Tongue (tissue), 2 donors: ENCODE results near the gene C10orf90. TPM values are rescaled to one million over a fixed set of nuclear protein-coding genes. Genes with fewer than 3 reads are reported as not detected.

Source experiments
- DNase-seq: peaks from one replicate; pipeline ENCODE4 v3.0.0-alpha.2; 2015
- total RNA-seq: library from RNA; depleted of rRNA; stranded (reverse); fragments of >200 nt; gene quantifications from one replicate; pipeline ENCODE4 v1.2.3, GENCODE V29; 2014

Gene C10orf90
- total RNA-seq, 1 donor from 2014 or later = 3.8 TPM

DNA sequence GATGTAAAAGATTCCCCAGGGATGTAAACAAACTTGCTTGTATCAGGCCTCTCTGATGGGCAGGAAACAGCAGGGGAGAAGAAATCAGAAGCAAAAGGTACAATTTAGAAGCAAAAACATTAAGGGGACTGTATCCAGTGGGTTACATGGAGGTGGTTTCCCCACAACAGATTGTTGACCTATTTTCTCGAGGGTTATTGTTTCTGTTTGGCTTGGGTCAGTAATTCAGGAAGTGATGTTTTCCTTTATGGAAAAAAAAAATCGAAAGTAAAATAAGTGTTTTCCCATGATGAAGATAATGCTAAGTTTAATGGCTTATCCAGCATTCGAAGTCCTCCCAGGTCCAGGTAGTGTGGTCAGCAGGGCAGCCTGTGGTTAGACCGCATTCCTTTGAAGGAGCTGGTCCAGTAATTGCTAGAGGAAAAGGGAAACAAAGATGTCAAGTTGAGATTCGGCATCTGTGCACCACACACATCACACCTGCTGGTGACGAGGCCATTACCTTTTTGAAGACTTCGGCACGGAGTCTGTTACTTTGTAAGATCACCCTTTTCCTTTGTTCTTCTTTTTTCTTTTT, 244.9 kb downstream of the C10orf90 start:
- DNase-seq = no peak

DNA sequence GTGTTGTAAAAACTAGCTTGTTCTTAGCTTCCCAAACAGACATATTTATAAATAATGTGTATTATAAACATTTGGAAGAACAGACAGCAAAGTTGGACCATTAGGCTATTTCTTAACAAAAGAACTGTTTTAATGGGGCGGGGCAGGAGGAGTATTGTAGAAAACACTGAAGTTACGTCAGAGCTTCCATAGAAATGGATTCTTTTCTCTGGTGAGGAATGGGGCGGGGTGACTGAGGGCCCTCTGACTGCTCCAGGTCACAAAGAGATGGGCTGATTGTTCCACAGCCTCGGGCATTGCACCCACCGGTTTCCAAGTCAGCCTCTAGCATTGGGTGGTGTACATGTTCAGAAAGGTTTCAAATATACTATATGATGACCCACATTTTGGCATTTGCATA, 245.5 kb downstream of the C10orf90 start:
- no peak for DNase-seq

DNA sequence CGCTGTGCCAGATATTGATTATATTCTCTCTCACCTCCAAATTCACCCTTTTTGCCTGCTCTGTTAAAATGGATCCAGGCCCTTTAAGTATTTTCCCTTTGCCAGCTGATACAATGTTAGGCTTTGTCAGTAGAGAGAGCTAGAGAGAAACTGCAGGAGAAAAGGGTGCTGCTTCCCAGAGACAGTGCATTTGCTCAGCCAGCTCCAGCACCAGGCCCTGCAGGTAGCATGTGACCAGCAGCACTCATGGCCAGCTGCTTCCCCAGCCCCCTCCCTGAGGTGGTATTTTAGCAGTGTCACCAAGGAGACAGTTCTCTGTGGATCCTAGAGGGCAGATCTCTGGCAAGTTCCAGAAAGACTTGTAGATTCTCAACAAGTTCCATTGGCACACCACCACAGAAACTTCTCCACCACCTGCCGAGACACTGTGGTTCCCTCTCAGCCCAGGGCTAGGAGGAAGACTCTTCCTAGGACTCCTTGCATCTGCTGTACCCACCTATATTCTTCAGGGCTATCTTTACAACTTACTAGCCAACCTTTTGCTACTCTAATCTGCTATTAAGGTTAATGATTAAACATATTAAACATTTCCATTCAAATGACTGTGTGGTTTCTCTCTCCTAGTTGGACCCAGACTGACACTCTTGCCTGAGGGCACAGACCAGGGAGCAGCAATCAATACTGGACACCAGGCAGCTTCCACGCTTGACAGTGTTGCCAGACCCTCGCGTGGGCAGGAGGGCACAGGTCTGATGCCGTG, 246.6 kb downstream of the C10orf90 start:
- DNase-seq = no peak

GRCh38 chr10:126422567-126422966, 247.9 kb downstream of the C10orf90 start:
- DNase-seq = no peak

- DNase-seq = peak; percentile 41
Measured at GRCh38 chr10:126421756-126422256, 248.7 kb downstream of the C10orf90 start.

GRCh38 chr10:126420567-126421300, 249.8 kb downstream of the C10orf90 start:
- DNase-seq = peak; percentile 52

- no peak for DNase-seq
Measured at GRCh38 chr10:126417220-126417825, 253.2 kb downstream of the C10orf90 start.

DNA sequence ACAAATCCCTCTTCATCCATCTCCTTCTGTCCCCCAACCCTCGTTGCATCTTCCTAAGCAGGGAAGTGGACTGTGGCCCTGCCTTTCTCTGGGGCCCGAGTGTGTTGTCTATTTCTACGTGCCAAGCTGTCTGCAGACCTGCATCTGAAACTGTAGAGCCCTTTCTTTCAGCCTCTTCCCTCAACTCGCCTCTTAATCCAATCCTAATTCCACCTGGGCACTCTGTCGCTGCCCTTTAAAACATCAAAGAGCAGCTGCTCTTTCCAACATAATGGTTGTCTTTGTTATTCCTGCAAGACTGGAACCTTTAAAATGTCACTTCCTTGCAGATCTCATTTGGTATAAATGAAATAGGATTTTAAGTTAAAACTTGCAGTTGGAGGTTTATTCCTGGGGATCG, 260.7 kb downstream of the C10orf90 start:
- DNase-seq = no peak

GRCh38 chr10:126408953-126409641, 261.4 kb downstream of the C10orf90 start:
- DNase-seq = no peak

- DNase-seq = no peak
Measured at GRCh38 chr10:126407831-126408230, 262.7 kb downstream of the C10orf90 start.

DNA sequence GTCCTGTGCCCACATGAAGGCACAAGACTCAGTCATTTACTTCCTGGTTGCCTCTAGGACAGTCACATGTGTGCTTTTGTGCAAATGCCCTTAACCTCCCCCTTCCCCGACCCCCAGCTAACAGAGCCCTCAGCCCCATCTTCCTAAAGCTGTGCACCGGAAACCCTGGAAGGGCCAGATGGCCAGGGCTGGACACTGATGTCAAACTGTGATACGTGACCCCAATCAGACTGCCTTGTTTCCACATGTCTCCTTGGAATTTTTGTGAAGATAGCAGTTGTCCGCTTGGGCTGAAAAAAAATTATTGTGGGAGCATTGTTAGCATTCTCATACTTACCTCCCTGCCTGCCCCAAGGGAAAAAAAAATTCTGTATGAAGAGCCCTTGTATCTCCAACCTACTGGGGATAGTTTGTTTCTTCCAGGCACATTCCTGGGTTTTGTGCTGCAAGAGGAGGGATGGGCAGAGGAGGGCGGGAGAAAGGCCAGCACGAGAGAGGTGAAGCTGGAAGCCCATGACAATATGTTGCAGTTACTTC, 265.2 kb downstream of the C10orf90 start:
- no peak for DNase-seq

DNA sequence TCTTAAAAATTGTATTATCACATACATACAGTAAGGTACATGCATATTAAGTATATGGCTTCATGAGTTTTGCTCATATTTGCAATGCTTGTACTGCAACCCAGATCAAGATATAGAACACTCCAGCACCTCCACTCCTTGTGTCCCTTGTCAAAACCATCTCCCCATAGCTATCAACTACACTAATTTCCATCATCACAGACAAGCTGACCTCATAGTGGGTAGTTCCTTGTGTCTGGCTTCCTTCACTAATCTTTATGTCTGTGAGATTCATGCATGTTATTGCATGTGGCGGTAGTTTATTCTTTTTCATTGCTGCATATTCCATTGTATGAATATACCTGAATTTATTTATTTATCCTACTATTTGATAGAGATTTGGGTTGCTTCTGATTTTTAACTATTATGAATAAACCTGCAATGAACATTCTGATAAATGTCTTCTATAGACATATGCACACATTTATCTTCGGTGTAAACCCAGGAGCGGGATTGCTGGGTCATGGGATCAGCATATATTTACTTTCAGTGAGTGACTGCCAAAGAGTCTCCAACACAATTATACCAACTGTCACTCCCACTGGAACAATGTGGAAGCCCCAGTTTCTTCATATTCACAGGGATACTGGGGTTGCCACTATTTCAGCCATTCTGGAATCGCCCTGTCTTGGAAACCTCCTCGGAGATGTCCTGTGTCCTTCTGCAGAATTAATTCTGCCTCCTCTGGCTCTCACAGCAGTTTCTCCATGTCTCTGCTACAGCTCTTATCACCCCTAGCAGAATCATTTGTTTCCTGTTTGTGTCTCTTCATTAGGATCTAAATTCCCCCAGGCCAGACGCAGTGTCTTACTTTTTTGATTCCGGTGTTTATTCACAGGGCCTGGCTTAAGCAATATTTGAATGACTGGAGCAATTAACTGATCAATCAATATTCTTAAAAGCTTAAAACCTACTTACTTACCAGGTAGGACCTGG, 267.5 kb downstream of the C10orf90 start:
- no peak for DNase-seq

- DNase-seq = no peak
Measured at GRCh38 chr10:126400641-126401040, 269.9 kb downstream of the C10orf90 start.

DNA sequence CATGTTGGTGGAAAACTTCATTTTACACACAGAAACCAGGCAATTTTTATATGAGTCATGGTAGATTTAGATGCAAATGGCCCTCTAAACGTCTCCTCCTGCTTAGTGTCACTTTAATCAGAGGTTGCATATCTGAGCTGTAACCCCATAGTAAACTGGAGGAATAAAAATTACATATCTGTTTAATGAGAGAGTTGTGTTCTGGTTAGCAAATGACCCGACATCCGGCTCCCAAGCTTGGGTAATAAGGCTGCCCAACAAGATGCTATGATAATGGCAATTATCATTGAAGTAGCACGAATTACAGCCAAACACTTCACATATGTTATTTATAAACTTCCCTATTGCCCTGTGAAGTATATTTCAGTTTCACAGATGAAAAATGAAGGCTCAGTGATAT, 271.6 kb downstream of the C10orf90 start:
- DNase-seq = no peak

- no peak for DNase-seq
Measured at GRCh38 chr10:126398383-126398743, 272.1 kb downstream of the C10orf90 start.

DNA sequence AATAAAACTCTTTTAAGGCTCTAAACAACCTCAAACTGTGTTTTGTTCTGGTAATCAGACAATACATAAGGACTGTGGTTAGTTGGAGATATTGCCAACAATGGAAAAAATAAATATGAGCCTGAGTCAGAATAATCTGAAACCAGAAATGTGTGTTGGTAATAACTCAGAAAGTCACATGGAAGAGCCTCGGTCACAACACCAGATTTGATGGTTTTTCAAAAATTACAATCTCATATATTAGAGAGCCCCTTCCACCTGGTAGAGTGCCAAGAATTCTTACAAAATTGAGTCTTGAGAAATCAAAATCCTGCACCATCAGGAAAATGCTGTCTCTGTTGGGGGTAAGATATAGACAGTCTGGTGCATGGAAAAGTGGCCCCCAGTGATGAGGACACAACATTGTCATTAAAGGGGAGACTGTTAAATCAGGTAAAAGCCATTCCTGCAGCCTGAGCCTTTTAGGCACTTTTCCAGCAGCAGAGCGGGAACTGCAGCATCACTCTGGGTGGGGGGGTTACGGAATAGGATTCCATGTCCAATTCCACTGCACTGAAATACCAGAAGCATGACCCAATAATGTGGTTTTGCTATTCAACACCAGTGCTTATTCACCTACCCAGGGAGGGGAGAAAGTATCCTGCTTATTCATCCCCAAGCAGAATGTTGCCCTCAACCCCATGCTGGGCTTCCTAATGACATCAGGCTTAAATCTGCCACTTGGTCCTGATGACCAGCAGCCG, 272.7 kb downstream of the C10orf90 start:
- DNase-seq = no peak

GRCh38 chr10:126397156-126397555, 273.3 kb downstream of the C10orf90 start:
- DNase-seq = no peak

DNA sequence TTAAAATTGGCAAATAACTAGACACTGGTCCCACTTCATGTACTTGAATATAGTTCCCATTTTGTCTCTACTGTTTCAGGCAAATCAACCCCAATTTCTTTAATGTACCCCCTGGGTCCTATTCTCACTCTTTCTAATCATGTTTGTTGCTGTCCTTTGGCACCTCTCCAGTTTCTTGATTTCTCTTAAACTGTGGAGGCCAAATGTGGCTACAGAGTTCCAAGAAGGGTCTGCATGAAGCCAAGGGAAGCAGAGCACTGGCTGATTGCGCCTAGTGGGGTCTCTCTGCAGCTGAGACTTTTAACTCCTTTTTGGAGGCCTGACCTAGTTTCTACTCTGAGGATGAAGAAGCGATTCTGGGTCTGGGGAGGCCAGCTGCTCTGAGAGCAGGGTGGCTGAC, 275.5 kb downstream of the C10orf90 start:
- no peak for DNase-seq

- DNase-seq = no peak
Measured at GRCh38 chr10:126393076-126393475, 277.4 kb downstream of the C10orf90 start.

GRCh38 chr10:126392469-126392868, 278.0 kb downstream of the C10orf90 start:
- DNase-seq = no peak
